Bronchial epithelial cell (primary cell): ENCODE data around the gene C3orf22. TPM values are rescaled to one million over a fixed set of nuclear protein-coding genes. Genes with fewer than 3 reads are reported as not detected.

ENCODE experiments used
- DNase-seq: peaks from one replicate; pipeline ENCODE4 v3.0.0-alpha.2; 2010; ENCODE audit warnings: low read depth
- FAIRE-seq: peaks from 2 replicates; lab custom pipeline; 2011; peaks lifted over from hg19 to GRCh38; lab: Jason Lieb, UNC
- H3K27me3 ChIP-seq: 2 replicates; pipeline ENCODE4 v1.5.1; 2011; ENCODE audit warnings: low read length; ENCODE audit not compliant: control insufficient read depth, insufficient read depth
- H3K36me3 ChIP-seq: 2 replicates; pipeline ENCODE4 v1.5.1; 2011; ENCODE audit warnings: low read length; ENCODE audit not compliant: control insufficient read depth, insufficient read depth
- H3K4me3 ChIP-seq: 2 replicates; pipeline ENCODE4 v1.5.1; 2011; ENCODE audit warnings: mild to moderate bottlenecking, low read depth, low read length, control low read depth
- CTCF ChIP-seq: IDR thresholded peaks from 2 replicates; pipeline ENCODE4 v1.5.1; 2011; ENCODE audit warnings: mild to moderate bottlenecking, moderate library complexity, low read length, control low read depth, inconsistent platforms; ENCODE audit not compliant: insufficient read depth, severe bottlenecking
- total RNA-seq: library from RNA; depleted of rRNA; stranded (reverse); fragments of >200 nt; gene quantifications from 2 replicates; pipeline ENCODE4 v1.2.1, GENCODE V29; 2014

Gene C3orf22
- total RNA-seq, 1 donor from 2014 or later: not detected

GRCh38 chr3:126511291-126511690 is 47.4 kb downstream of the C3orf22 start:
- TF ChIP-seq CTCF: no peak
- FAIRE-seq (no peak), DNase-seq (no peak)
- H3K36me3 ChIP-seq: no peaks in the 10 kb centered on the region
- H3K4me3 ChIP-seq: no peak overlapping the region
- no peaks in the 10 kb centered on the region for H3K27me3 ChIP-seq

GRCh38 chr3:126510308-126510910 is 48.3 kb downstream of the C3orf22 start:
- TF ChIP-seq CTCF: no peak
- Histone ChIP-seq H3K36me3 (no peaks in the 10 kb centered on the region), H3K4me3 (no peak overlapping the region), H3K27me3 (no peaks in the 10 kb centered on the region)
- FAIRE-seq (no peak), DNase-seq (no peak)

- no peak for TF ChIP-seq CTCF
- DNase-seq (peak; percentile 10), FAIRE-seq (no peak)
- Histone ChIP-seq H3K4me3 (no peak overlapping the region), H3K27me3 (no peaks in the 10 kb centered on the region), H3K36me3 (no peaks in the 10 kb centered on the region)
Observed at GRCh38 chr3:126509597-126510307, 49.0 kb downstream of the C3orf22 start.

- TF ChIP-seq CTCF: no peak
- DNase-seq: peak; percentile 22
- Histone ChIP-seq H3K4me3 (no peak overlapping the region), H3K27me3 (no peaks in the 10 kb centered on the region), H3K36me3 (no peaks in the 10 kb centered on the region)
- FAIRE-seq: no peak
Observed at GRCh38 chr3:126508564-126508964, 50.2 kb downstream of the C3orf22 start.

- H3K36me3 ChIP-seq: no peaks in the 10 kb centered on the region
- H3K27me3 ChIP-seq: no peaks in the 10 kb centered on the region
- no peak for TF ChIP-seq CTCF
- no peak overlapping the region for H3K4me3 ChIP-seq
- DNase-seq (no peak), FAIRE-seq (no peak)
Observed at GRCh38 chr3:126507886-126508285, 50.8 kb downstream of the C3orf22 start.

GRCh38 chr3:126503701-126504100 is 55.0 kb downstream of the C3orf22 start:
- Histone ChIP-seq H3K36me3 (no peaks in the 10 kb centered on the region), H3K4me3 (no peak overlapping the region), H3K27me3 (no peaks in the 10 kb centered on the region)
- FAIRE-seq: no peak
- no peak for TF ChIP-seq CTCF
- DNase-seq: no peak
